GM21737 (cell line): ENCODE data around the gene HDGFL2.

Experiments used
- ATAC-seq: cut with Tn5 transposase; IDR thresholded peaks from one replicate; pipeline ENCODE4 v1.9.1; 2021; ENCODE audit warnings: mild to moderate bottlenecking, moderate library complexity; ENCODE audit not compliant: unreplicated experiment

Gene HDGFL2

DNA sequence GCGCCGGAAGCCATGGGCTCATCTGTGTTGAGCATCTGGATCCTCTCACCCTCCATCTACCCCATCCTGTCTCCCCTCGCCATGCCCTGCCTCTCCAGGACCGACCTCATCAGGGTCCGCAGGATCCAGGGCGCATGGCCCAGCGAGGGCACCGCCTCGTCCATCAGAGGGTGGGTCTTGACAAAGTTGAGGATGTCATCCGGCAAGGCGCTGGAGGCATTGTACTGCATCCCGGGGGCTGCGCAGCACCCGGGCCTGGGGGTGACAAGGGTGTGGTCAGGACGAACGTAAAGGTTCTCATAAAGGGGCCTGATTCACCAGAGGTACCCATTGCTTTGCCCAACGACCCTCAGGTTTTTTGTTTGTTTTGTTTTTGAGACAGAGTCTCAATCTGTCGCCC lies 77.9 kb downstream of the HDGFL2 start:
- ATAC-seq: no peak

DNA sequence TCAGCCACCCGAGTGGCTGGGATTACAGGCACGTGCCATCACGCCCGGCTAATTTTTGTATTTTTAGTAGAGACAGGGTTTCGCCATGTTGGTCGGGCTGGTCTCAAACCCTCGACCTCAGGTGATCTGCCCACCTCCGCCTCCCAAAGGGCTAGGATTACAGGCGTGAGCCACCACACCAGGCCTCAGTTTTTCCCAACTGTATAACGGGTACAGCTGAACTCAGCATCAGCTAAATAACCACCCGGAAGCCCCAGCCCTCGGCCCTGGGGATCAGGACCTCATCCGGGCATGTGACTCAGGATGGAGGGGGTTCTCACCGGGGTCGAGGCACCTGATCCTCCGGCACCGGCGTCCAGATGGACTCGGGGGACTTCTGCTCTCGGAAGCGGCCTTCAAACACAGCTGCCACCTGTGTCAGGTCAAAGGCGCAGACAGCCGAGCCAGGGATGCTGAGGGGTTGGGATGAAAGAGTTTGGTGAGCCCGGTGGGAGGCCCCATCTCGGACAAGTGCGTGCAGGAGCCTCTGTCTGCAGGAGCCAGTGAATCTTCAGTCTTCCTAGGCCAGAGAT lies 78.5 kb downstream of the HDGFL2 start:
- ATAC-seq: no peak
